Peyer's patch (tissue), 4 donors: ENCODE data around the gene PDHX.

Source experiments
- CTCF ChIP-seq, 6 experiments: fragments of 450-650 bp in 4 of 6; fragments of 200-600 bp in 2 of 6; sonication (generic) in 1 of 6; IDR thresholded peaks; one replicate each; pipeline ENCODE4 v1.5.1; 2017 to 2019; ENCODE audit warnings: antibody characterized with exemption in 6 of 6, mild to moderate bottlenecking in 3 of 6, moderate library complexity in 1 of 6
- POLR2A ChIP-seq, 2 donors: fragments of 450-650 bp; IDR thresholded peaks; one replicate each; pipeline ENCODE4 v1.5.1; 2017; ENCODE audit warnings: antibody characterized with exemption in 2 of 2, mild to moderate bottlenecking in 2 of 2, moderate library complexity in 2 of 2

- TF ChIP-seq CTCF (IDR thresholded peaks at IDR 0.05) (no peak), POLR2A (IDR thresholded peaks at IDR 0.05) (no peak)
Measured at GRCh38 chr11:35043936-35044335, 127.5 kb downstream of the PDHX start.
